PC-9 (cell line): ENCODE measurements around the gene DUS1L. TPM values are rescaled to one million over a fixed set of nuclear protein-coding genes. Genes with fewer than 3 reads are reported as not detected.

ENCODE experiments used
- BruUV-seq: library from RNA; stranded (reverse); fragments of 400-500 nt; replicated peaks from 2 replicates; lab custom pipeline; 2021; lab: Mats Ljungman, UMichigan
- CTCF ChIA-PET: fragments of 300-600 bp; sonication (Branson Sonifier 250); formaldehyde crosslinking; loops from one replicate; lab custom pipeline; 2022; ENCODE audit warnings: antibody characterized with exemption; lab: Charles Lee
- POLR2A ChIA-PET: fragments of 300-600 bp; sonication (Branson Sonifier 250); formaldehyde crosslinking; loops from one replicate; lab custom pipeline; 2022; ENCODE audit warnings: antibody characterized with exemption; ENCODE audit not compliant: unreplicated experiment; lab: Charles Lee
- DNase-seq, 2 experiments: peaks; one replicate each; pipeline versions ENCODE4 v3.0.0 to v3.0.0-alpha.2; 2015 to 2022; ENCODE audit warnings: mixed read lengths in 1 of 2
- H2AFZ ChIP-seq: fragments of 200-600 bp; sonication (generic); 2 replicates; pipeline ENCODE4 v1.8.1; 2017; ENCODE audit warnings: antibody characterized with exemption
- H3F3A ChIP-seq: fragments of 200-600 bp; sonication (generic); 2 replicates; pipeline ENCODE4 v1.8.1; 2017; ENCODE audit warnings: antibody characterized with exemption, mild to moderate bottlenecking, low read depth; ENCODE audit not compliant: insufficient read depth
- H3K27ac ChIP-seq: fragments of 200-600 bp; sonication (generic); 2 replicates; pipeline ENCODE4 v1.6.1; 2016; ENCODE audit warnings: mixed run types
- H3K27me3 ChIP-seq: fragments of 200-600 bp; sonication (generic); 2 replicates; pipeline ENCODE4 v1.6.1; 2016; ENCODE audit warnings: low read depth, mixed run types; ENCODE audit not compliant: insufficient read depth
- H3K36me3 ChIP-seq: fragments of 200-600 bp; sonication (generic); 2 replicates; pipeline ENCODE4 v1.6.1; 2016; ENCODE audit warnings: low read depth, mixed run types
- H3K4me1 ChIP-seq: fragments of 200-600 bp; sonication (generic); replicated peaks from 2 replicates; pipeline ENCODE4 v1.6.1; 2016; ENCODE audit warnings: mixed run types; ENCODE audit not compliant: insufficient read depth
- H3K4me2 ChIP-seq: fragments of 200-600 bp; sonication (generic); 2 replicates; pipeline ENCODE4 v1.6.1; 2017; ENCODE audit warnings: mixed run types
- H3K4me3 ChIP-seq: fragments of 200-600 bp; sonication (generic); 2 replicates; pipeline ENCODE4 v1.6.1; 2016; ENCODE audit warnings: mixed run types
- H3K79me2 ChIP-seq: fragments of 200-600 bp; sonication (generic); 2 replicates; pipeline ENCODE4 v1.6.1; 2017; ENCODE audit warnings: low read depth, mixed run types
- H3K9me2 ChIP-seq: fragments of 200-600 bp; sonication (generic); 2 replicates; pipeline ENCODE4 v1.8.1; 2017; ENCODE audit warnings: mild to moderate bottlenecking; ENCODE audit not compliant: insufficient read depth
- H3K9me3 ChIP-seq: fragments of 200-600 bp; sonication (generic); 2 replicates; pipeline ENCODE4 v1.8.1; 2016; ENCODE audit warnings: low read depth; ENCODE audit not compliant: insufficient read depth
- H4K20me1 ChIP-seq: fragments of 200-600 bp; sonication (generic); 2 replicates; pipeline ENCODE4 v1.8.1; 2017; ENCODE audit not compliant: insufficient read depth
- CTCF ChIP-seq: fragments of 200-600 bp; sonication (generic); conservative IDR thresholded peaks from 2 replicates; pipeline ENCODE4 v1.6.1; 2017; ENCODE audit warnings: mixed run types, antibody characterized with exemption, mild to moderate bottlenecking, moderate library complexity
- EZH2 ChIP-seq: fragments of 200-600 bp; sonication (generic); IDR thresholded peaks from 2 replicates; pipeline ENCODE4 v1.8.0; 2017; ENCODE audit warnings: antibody characterized with exemption, low read depth
- intact Hi-C: fragments of 100-400 bp; cut with micrococcal nuclease; formaldehyde crosslinking; loops from one replicate; pipeline ENCODE4 v1.10.0; 2022; ENCODE audit not compliant: unreplicated experiment
- total RNA-seq: library from RNA; stranded (reverse); gene quantifications from 2 replicates; pipeline ENCODE4 v1.2.3, GENCODE V29; 2021

DUS1L gene
- total RNA-seq, 1 experiment from 2014 or later: 138 TPM

DNA sequence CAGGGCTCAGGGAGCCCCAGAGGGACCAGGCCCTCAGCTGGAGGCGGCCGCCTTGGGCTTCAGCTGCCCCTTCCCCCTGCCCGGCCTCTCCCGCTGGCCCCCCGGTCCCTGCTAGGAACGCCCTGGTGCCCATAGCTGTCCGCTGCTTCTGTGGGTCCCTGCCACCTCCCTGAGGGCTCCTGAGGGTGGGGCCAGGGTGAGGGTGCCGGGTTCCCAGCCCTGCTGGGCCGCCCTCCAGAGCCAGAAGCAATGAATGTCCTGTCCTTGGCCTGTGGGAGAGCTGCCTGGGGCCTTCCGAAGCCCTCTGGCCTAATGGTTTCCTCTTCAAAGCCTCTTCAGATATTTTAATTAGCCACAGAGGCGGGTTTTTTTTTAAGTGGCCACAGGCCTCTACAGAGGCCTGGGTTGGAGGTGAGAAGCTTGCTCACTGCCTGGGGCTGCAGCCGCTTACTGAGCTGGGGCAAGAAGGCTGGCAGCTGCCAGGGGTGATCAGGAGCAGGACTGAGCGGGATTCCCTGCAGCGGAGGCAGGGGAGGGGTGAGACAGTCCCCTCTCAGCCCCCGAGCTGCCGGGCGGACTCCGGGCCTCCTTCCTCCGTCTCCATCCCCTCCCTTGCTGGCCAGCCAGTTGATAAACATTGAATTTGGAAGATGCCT, 52.8 kb downstream of the DUS1L start:
- H3K4me3 ChIP-seq: no peak overlapping the region
- no peak overlapping the region for H3K27ac ChIP-seq
- H3K4me2 ChIP-seq: no peak overlapping the region
- CTCF ChIA-PET: interaction anchor here (0.6 kb wide), 1 partner anchor 337 kb away, joined by 3 read pairs; no protein-coding TSS in a partner anchor
- no peaks in the 10 kb centered on the region for H3K9me3 ChIP-seq
- H2AFZ ChIP-seq: no peak overlapping the region
- H3F3A ChIP-seq: no peaks in the 10 kb centered on the region
- no peaks in the 10 kb centered on the region for H3K36me3 ChIP-seq
- POLR2A ChIA-PET: interaction anchor here (0.6 kb wide), 1 partner anchor 9 kb away, joined by 3 read pairs; no protein-coding TSS in a partner anchor
- DNase-seq: no peak
- TF ChIP-seq EZH2 (no peak), CTCF (no peak)
- H3K4me1 ChIP-seq: no peaks in the 10 kb centered on the region
- no peaks in the 10 kb centered on the region for H3K9me2 ChIP-seq
- BruUV-seq: no TSS peak
- H4K20me1 ChIP-seq: no peaks in the 10 kb centered on the region
- H3K79me2 ChIP-seq: no peaks in the 10 kb centered on the region
- no peaks in the 10 kb centered on the region for H3K27me3 ChIP-seq
- intact Hi-C loops: no loop called here

GRCh38 chr17:82012261-82012639, 53.4 kb downstream of the DUS1L start:
- Histone ChIP-seq H3K27me3 (no peaks in the 10 kb centered on the region), H3K79me2 (no peaks in the 10 kb centered on the region), H3F3A (no peaks in the 10 kb centered on the region), H3K4me2 (no peak overlapping the region), H2AFZ (no peak overlapping the region), H4K20me1 (no peaks in the 10 kb centered on the region), H3K4me1 (no peaks in the 10 kb centered on the region), H3K27ac (no peak overlapping the region), H3K9me2 (no peaks in the 10 kb centered on the region), H3K36me3 (no peaks in the 10 kb centered on the region), H3K4me3 (no peak overlapping the region), H3K9me3 (no peaks in the 10 kb centered on the region)
- ChIA-PET CTCF (no interaction called here), POLR2A (no interaction called here)
- no peak for DNase-seq
- intact Hi-C loops: no loop called here
- no TSS peak for BruUV-seq
- no peak for TF ChIP-seq EZH2
- TF ChIP-seq CTCF: no peak

DNA sequence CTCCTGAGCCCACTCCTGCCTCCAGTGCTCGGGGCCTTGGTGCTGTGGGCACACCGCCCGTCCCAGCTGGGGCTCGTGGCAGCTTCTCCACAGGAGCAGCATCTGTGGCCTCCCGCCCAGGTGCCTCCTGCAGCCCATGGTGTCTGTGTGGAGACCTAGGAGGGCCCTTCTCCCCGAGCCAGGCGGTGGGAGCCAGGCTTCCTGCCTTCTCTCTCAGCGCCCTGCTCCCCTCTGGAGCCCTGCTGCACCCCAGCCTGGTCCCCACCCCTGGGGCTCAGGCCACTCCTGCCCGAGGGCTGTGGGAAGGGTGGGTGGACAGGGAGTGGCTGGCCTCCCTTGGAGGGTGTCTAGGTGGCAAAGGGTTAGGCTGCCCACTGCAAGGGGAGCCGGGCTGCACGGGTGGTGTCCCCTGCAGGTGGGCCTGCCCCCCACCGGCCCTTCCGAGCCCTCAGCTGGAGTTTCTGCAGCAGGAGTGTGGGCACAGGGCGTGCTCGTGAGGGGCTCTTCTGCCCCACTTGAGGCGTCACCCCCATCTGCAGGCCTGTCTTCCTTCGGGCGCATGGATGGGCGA, 53.9 kb downstream of the DUS1L start:
- TF ChIP-seq EZH2: no peak
- TF ChIP-seq CTCF: no peak
- Histone ChIP-seq H4K20me1 (no peaks in the 10 kb centered on the region), H3K79me2 (no peaks in the 10 kb centered on the region), H3K27me3 (no peaks in the 10 kb centered on the region), H3F3A (no peaks in the 10 kb centered on the region), H3K4me1 (no peaks in the 10 kb centered on the region), H3K4me3 (no peak overlapping the region), H3K36me3 (no peaks in the 10 kb centered on the region), H3K27ac (no peak overlapping the region), H3K4me2 (no peak overlapping the region), H3K9me2 (no peaks in the 10 kb centered on the region), H3K9me3 (no peaks in the 10 kb centered on the region), H2AFZ (no peak overlapping the region)
- POLR2A ChIA-PET: no interaction called here
- DNase-seq: no peak
- BruUV-seq: no TSS peak
- intact Hi-C loops: no loop called here
- CTCF ChIA-PET: no interaction called here
